Fibroblast of skin of scalp (primary cell): Measurements from ENCODE around the gene CFAP221.

Experiments used
- DNase-seq: peaks from one replicate; pipeline ENCODE4 v3.0.0-alpha.2; 2013

Gene CFAP221

DNA sequence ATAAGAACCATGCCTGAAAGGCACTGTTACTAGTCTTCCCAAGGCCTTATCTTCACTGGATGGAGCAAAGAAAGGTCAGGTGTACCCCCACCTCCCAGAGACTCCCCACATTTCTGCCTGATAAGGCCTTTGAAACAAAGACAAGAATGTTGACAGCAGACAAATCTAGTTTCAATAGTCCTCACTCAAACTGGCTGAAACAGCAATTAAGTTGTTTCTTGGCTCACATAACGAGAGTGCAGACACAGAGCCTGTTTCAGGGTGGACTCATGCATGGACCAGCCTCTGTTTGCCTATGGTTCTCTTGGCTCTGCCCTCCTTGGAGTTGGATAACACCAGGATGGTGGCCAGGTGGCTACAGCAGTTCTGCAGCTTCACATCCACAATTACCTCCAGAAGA is 7.5 kb upstream of the CFAP221 start:
- no peak for DNase-seq

DNA sequence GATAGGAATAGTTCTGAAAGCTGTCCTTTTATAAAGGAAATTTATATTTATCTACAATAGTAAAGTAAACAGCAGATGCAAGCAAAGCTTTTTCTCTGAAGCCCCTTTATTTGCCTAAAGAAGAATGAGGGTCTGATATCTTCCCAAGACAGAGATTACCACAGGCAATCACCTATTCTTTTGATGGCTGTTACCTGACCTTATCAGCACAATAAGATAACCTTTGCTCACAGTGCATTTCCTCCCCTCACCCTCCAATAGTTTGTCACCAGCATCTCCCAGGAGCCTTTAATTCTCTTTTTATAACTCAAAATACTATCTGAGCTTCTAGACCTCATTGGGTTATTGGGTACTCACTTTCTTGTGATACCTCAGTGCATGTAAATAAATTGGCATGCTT is 6.5 kb upstream of the CFAP221 start:
- DNase-seq, result no peak

DNA sequence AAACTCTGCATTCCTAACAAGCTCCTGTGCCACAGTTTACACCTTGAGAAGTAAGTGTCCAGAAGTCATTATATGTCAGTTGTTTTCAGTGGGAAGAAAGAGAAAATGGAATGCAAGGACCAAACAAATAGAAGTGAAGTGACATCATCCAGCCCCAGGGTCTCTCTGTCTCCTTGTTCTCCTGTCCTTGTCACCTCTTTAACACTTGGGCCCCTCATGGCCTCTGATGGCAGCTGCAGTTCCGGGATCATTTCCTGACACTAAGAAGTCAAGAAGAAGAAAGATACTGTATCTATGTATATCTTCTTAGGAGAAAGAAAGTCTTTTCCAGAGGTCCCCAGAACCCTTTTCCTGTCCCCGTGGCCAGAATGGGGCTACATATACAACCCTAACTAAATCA is 2.8 kb upstream of the CFAP221 start:
- DNase-seq, result no peak

DNA sequence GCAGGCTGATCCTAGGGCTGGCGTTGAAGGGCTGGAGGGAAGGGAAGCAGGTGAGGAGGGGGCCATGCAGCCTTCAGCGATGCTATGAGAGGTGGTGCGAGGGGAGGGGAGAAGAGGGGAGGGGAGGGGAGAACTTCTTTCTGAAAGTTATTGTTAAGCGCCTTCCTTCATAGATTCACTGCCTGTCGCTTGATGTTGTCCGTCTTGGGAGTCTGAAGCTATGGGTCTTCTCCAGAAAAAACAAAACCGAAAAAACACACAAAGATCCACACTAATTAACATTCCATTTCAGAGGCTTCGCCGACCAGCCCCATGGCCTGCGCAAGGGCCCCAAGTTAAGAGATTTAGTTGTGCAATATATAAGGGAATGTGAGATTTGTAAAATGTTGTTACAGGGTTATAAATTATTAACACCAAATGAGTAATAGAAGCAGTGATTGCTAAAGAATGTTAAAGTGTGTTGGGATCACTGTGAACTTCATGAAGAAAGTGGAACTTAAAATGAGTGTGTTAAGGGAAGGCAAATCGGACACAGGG is 758 bp downstream of the CFAP221 start:
- DNase-seq, result peak; percentile 13

DNA sequence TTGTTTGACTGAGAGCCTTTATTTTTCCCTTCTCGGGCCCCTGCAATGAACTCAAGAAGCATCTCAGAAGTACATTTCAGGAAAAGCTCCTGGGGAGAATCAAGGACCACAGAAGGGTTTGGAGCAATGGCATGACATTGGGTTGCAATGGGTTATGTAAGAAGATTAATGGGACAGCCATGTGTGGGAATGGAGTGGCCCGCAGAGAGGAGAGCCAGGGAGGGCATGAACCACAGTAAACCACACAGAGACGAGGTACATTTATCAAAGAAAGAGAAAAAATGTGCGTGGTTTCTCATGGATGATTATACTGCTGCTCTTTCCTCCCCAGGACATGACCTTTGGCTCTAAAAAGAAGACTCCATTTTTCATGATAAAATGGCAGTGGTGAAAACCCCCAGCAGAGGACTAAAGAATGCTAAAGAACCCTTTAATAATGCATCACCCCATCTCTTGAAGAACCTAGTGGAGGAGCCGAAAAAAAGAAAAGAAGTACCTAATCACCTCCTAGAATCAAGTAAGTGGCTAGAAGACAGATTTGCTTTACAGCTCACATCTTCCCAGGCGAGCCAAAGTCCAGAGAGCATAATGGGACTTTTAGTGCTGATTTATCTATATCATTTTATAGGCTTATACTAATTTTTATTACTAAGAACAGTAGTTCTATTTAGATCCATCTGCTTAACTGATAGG is 1.7 kb downstream of the CFAP221 start:
- DNase-seq, result peak; percentile 8

DNA sequence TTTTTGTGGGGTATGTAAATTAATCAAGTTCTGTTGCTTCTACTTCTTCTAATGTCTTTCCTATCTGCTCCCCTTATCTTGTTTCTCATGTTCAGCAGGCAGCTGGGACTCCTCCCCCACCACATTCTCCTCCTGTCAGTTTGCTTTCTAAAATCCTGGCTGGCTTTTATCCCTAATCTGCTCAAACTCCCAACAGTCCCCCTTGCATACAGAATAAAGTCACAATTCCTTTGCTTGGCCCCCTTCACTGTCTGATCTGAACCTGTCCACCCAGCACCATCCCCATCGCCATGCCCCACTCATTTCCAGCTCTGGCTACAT is 2.2 kb downstream of the CFAP221 start:
- DNase-seq, result no peak

DNA sequence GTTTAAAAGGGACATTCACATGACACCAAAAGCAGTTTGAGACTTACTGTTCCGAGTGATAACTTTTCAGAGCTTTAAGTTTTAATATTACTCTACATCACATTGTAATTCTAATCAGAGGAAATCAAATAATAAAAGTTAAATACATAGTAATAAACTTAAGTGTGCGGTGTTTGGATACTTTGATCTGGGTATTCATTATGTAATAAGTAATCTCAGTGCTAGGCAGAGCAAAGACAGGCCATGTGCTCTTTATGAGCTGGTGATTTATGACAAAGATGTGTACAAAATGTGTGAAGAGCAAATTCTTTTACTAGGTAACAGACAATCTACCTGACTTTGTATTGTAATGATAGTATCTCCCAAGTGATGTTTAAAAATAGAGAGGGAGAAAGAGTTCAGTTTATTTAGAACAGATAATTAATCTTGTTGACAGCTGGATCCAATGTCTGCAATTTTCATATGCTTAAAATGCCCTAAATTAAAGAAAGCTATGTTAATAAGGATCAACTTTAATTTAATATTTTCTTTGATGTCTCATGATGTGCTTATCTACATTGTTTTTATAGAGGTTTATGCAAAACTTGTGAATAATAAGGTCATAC is 4.4 kb downstream of the CFAP221 start:
- no peak for DNase-seq

DNA sequence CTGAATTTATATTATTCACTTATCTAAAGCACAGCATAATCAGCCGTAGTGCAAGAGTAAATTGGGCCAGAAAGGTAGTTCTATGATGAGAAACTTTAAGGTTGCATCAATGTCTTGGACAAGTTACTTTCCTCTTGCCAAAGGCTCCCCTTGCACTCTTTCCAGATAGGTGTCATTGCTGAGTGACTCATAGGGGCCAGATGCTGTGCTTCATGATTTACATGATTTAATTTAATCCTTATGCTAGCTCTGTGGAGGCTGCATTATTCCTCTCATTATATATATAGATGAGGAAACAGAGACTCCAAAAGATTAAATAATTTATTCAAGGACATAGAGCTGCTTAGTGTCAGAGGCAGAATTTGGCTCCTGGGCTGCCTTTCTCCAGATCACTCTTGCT is 5.0 kb downstream of the CFAP221 start:
- DNase-seq, result peak; percentile 19

DNA sequence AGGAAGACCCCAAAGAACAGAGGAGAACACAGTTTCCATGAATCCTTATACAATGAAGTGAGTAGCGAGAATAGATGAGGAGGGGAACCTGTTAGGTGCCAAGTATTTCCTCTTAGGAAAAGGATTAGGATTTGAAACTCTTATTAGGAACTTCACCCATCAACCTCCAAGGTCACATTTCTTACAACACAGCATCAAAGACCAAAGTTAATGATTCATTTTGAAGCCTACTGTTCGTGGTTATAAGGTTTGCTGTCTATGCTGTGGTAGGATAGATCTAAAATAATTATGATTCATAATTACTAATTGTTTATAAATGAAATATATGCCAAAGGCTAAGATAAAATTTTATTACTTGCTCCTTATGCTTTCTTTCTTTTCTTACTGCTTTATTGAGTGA is 6.1 kb downstream of the CFAP221 start:
- DNase-seq, result no peak

DNA sequence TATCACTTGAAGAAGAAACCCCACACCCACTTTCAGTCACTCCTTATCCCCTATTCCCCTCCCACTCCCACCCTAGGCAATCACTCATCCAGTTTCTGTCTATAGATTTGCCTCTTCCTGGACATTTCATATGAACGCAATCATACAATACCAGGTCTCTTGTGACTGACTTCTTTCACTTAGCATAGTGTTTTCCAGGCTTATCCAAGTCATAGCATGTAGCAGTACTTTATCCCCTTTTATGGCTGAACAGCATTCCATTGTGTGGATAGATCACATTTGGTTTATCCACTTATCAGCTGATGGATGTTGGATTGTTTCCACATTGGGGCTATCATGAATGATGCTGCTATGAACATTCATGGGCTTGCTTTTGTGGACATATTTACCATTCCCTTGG is 6.6 kb downstream of the CFAP221 start:
- DNase-seq, result no peak

DNA sequence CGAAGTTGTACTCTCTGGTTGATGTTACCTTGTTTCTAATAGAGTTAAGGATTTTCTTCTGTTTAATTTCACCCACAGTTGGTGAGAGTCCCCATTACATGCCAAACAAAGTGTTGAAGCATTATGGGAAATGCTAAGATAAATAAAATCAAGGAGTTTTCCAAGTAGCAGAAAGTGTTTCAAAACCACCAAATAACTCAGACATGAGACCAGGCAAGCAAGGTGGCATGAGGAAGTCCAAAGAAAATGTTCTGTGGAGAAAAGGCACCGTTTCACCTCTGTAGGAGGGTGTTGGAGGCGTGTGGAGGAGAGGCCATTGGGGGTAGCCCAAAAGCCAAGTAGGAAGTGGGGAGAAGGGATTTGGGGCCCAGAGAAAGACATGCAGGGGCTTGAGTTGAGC is 8.7 kb downstream of the CFAP221 start:
- DNase-seq, result no peak

DNA sequence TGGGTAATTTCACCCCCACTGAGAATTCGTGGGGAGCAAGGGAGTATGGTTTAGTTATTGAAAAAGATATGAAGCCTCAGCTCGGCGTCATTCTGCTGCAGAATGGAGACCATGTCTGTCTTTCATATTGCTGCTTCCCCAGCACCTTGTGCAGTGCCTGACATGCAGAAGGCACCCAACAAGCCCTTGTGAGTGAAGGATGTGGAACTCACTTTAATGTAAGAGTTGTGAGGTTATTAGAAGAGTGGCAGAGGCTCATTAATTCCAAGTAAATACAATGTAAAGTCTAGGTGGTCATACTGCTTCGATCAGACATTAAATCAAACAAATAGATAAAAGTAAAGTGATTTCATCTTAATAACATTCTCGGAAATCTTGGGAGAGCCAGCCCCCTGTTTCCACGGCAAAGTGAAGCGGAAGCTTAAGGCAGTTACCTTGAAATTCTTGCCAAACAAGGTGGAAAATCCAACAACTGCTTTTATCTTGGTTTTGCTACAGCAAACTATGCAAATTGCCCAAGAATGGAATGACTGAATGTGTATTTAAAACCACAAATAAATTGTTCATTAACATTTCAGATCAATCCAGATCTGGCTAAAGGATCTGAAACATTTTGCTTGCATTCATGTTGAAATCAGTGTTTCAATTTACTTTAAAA is 9.6 kb downstream of the CFAP221 start:
- no peak for DNase-seq

DNA sequence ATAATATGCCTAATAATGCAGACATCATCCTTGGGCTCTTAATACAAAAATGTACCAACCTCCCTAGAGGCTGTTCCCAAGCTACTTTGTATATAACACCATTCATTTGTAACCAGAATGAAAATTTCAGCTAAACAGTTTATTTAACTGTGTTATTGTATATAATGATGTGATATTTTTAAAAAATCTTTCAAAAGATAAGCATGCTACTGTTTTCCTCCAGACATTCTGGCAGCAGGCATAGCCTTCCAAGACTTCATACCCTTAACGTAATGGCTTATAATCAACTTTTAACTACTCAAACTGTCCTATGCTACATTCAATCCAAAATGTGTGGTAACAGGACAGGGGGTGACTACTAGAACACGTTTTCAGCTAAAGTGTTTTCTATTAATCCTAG is 21.2 kb downstream of the CFAP221 start:
- DNase-seq, result no peak

DNA sequence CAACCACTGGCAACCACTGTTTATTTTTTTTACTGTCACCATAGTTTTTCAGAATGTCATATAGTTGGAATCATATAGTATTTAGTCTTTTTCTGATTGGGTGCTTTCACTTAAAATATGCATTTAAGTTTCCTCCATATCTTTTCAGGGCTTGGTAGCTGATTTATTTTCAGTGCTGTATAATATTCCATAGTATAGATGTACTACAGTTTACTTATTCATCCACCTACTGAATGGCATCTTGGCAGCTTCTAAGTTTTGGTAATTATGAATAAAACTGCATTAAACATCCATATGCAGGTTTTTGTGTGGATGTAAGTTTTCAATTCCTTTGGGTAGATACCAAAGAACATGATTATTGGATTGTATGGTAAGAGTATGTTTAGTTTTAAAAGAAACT is 23.0 kb downstream of the CFAP221 start:
- DNase-seq, result no peak

DNA sequence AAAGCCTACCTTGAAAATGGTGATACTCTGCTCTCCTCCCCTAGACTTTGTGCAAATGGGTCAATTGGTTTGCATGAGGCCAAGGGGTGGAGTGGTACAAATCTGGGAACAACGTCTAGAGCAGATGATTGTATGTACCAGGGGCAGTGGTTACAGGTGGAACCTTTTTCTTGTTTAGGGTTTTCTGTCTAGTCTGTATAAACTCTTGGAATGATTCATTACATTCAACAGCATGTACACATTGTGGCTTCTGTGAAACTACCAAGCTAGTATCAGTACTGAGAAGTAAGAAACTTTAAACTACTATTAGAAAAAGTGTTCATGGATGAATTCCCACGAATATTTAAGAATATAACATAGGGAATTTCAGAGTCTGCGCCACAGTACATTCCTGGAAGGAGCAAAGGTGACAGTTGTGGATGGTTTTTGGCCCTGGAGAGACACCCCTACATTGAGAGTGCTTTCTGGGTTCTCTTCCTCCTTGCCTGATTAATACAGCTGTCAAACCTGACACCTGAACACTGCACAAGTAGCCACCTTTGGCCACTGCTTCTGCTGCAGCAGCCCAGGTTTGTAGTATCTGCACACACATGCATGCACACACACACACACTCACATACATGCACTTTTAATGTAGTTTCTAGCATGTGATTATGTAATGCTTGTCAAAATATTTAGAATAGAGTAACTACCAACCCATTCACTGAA is 30.0 kb downstream of the CFAP221 start:
- no peak for DNase-seq

DNA sequence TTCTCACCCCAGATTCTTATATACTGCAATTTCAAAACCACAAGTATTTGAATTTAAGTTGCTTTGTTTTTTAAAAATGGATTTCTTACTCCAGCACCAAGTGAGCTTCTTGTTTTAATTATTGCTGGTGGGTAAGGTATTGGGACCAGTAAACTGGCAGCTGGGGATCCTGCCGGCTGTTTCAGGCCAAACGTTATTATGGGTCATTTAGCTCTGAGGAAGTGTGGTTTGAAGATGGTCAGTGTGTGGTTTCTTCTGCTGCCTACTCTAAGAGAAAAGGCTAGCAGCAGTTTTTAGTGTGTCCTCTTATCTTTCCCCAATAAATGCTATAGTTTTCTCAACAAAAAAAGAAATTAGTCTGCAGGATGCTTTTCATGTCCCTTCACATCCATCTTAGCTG is 30.6 kb downstream of the CFAP221 start:
- DNase-seq, result no peak

DNA sequence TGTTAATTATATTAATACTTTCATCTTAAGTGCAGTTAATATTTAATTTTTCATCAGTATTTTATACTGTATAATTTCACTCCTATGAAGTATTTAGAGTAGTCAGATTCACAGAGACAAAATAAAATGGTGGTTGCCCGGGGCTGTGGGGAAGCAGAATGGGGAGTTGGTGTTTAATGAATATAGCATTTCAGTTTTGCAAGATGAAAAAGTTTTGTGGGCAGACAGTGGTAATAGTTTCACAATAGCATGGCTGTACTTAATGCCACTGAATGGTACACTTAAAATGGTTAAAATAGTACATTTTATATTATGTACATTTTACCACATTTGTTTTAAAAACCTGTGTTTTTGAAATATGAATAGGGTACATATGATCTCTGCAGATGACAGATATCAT is 31.2 kb downstream of the CFAP221 start:
- DNase-seq, result no peak

DNA sequence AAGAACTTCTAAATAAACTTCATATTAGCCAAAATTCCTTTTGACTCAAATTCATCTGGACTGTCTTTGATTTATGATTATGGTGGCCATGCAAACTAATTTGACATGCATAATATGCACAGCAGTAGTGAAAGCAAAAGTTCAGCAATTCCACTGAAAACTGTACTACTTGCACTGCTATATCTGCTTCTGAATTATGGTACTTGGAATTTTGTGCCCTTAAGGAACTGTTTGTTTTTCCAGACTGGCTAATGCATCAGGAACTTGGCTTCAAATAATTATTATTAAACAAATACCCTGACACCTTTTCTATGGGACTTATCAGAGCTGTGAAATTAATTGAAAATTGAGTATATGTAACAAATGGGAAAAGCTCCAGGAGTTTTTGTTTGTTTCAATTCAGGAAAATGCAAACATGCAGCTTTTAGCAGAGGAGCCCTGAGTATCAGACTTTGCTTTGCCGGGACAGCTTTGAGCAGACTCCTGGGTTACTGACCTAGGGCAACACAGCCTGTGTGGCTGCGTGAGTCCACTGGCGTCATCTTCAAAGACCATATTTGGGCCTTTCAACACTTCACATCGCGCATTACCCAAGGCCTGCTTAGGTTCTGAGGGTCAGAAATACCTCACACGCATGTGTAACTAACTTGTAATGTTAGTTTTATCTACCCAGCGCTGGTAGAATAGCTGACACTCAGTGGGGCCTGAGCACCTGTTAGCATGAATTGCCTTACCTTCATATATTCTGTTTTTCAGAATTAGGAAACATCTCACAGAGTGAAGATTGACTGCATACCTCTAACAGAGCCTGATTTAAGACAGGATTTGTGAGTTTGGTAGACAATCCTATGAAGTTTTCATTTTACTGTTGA is 35.4 kb downstream of the CFAP221 start:
- no peak for DNase-seq

DNA sequence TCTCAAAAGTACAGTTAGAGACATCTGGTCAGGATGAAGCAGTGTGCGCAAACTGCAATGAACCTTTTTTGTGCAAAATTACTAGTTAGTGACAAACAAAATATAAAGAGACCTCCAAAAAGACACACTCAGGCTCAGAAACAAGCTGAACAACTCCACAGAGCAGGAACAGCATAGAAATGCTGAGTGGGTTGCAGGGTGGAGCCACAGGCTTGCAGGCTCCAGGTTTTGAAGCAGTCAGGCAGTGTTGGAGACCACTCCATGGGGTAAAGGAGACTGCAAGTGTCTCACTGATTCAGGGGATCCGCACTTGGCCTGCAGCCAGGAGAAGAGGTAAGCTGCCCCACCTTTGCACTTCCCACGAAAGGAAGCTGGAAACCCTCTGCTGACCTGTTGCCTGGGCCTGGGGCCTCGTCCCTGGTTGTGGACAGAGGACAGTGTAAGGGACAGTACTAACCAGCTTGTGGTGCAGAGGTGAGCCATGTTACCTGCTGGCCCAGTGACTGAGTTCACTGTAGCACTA is 36.4 kb downstream of the CFAP221 start:
- no peak for DNase-seq

DNA sequence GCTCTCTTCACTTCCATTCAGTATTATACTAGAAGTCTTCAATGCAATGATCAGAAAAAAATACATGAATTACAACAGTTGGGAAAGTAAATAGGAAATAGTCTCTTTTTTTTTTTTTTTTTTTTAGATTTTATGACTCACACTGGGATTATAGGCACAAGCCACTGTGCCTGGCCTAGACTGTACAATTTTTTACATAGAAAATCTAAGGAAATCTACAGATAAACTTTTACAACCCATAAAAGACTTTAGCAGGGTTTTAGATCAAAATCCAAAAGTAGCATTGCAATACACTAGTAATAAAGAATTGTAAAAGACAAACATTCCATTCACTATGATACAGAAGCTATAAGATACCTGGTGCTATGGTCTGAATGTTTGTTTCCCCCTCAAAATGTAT is 39.0 kb downstream of the CFAP221 start:
- DNase-seq, result no peak

DNA sequence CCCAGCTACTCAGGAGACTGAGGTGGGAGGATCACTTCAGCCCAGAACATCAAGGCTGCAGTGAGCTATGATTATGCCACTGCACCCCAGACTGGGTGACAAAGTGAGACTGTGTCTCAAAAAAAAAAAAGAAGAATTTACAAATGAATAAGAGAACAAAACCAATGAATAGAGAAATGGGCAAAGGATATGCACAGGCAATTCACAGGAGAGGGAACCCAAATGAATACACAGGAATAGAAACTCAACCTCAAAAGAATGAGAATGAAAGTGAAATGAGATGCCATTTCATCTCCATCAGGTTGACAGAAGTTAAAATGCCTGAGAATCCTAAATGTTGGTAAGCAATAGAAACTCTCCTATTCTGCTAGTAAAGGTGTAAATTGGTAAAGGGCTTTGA is 40.2 kb downstream of the CFAP221 start:
- DNase-seq, result no peak

DNA sequence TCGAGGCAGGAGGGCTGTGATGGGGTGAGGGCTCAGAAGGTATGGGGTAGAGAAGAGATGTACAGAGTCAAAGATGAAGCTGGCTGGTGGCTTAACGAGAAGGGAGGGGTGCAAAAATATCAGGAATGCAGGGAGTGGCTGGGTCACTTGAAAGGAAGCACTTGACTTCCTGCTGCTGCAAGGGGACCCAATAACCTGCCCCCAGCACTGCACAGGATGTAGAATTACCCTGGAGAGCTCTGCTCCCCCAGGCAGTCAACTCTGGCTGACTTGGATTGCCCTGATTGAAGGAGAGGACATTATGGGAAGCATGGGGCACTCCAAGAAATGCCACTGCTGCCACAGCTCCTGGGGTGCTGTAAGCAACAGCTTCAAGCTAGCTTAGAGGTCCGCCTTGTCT is 41.8 kb downstream of the CFAP221 start:
- no peak for DNase-seq
